IMR-90 (cell line): ENCODE data around the gene NCCRP1. TPM values are rescaled to one million over a fixed set of nuclear protein-coding genes. Genes with fewer than 3 reads are reported as not detected.

Source experiments
- ATAC-seq: fragments of 200-7000 bp; cut with Tn5 transposase; 2 replicates; pipeline ENCODE4 v1.9.1; 2020; ENCODE audit warnings: low read depth, mild to moderate bottlenecking, moderate library complexity
- BruUV-seq: library from RNA; stranded (reverse); fragments of 400-500 nt; replicated peaks from 2 replicates; lab custom pipeline; 2021; lab: Mats Ljungman, UMichigan
- CTCF ChIA-PET: fragments of 300-600 bp; formaldehyde crosslinking; extraction: SDS; loops from one replicate; lab custom pipeline; 2021; ENCODE audit warnings: antibody characterized with exemption; lab: Yijun Ruan, JAX
- POLR2A ChIA-PET: fragments of 300-600 bp; sonication (Branson Sonifier 250); formaldehyde crosslinking; loops from one replicate; lab custom pipeline; 2022; ENCODE audit warnings: antibody characterized with exemption; ENCODE audit not compliant: unreplicated experiment; lab: Charles Lee
- DNase-seq: peaks from one replicate; pipeline ENCODE4 v3.0.0; 2013
- H2AFZ ChIP-seq: replicated peaks from 2 replicates; pipeline ENCODE3; 2013; ENCODE audit warnings: low read length, mild to moderate bottlenecking; ENCODE audit not compliant: poor library complexity
- H2AK5ac ChIP-seq: 2 replicates; pipeline ENCODE4 v1.6.1; 2013; ENCODE audit warnings: low read depth, low read length, inconsistent platforms
- H2AK9ac ChIP-seq: replicated peaks from 2 replicates; pipeline ENCODE3; 2013; ENCODE audit warnings: mild to moderate bottlenecking, low read depth, low read length, moderate library complexity; ENCODE audit not compliant: poor library complexity
- H2BK120ac ChIP-seq: 2 replicates; pipeline ENCODE4 v1.6.1; 2013; ENCODE audit warnings: low read depth, low read length, inconsistent platforms
- H2BK15ac ChIP-seq: 3 replicates; pipeline ENCODE4 v1.6.1; 2013; ENCODE audit warnings: low read depth, low read length, inconsistent platforms
- H2BK20ac ChIP-seq: 2 replicates; pipeline ENCODE4 v1.6.1; 2013; ENCODE audit warnings: low read depth, mild to moderate bottlenecking, inconsistent platforms, low read length, moderate library complexity
- H2BK5ac ChIP-seq: 2 replicates; pipeline ENCODE4 v1.6.1; 2013; ENCODE audit warnings: mild to moderate bottlenecking, low read depth, low read length, inconsistent platforms; ENCODE audit not compliant: poor library complexity, severe bottlenecking
- H3K14ac ChIP-seq: replicated peaks from 2 replicates; pipeline ENCODE4 v1.6.1; 2013; ENCODE audit warnings: low read depth, low read length, inconsistent platforms
- H3K18ac ChIP-seq: 2 replicates; pipeline ENCODE4 v1.6.1; 2013; ENCODE audit warnings: low read depth, low read length, control low read depth
- H3K23ac ChIP-seq: 2 replicates; pipeline ENCODE4 v1.6.1; 2013; ENCODE audit warnings: low read depth, low read length, inconsistent platforms
- H3K27ac ChIP-seq: 2 replicates; pipeline ENCODE4 v1.5.1; 2013; ENCODE audit warnings: mild to moderate bottlenecking, control low read depth, low read length; ENCODE audit not compliant: insufficient read depth
- H3K27me3 ChIP-seq: 2 replicates; pipeline ENCODE4 v1.6.1; 2013; ENCODE audit warnings: low read length; ENCODE audit not compliant: control insufficient read depth, insufficient read depth
- H3K36me3 ChIP-seq: 2 replicates; pipeline ENCODE4 v1.6.1; 2013; ENCODE audit warnings: low read length, mixed read lengths; ENCODE audit not compliant: control insufficient read depth, insufficient read depth
- H3K4ac ChIP-seq: 2 replicates; pipeline ENCODE4 v1.6.1; 2013; ENCODE audit warnings: low read depth, low read length, inconsistent platforms
- H3K4me1 ChIP-seq: 2 replicates; pipeline ENCODE4 v1.6.1; 2013; ENCODE audit warnings: low read length, mixed read lengths; ENCODE audit not compliant: control insufficient read depth, insufficient read depth
- H3K4me2 ChIP-seq: 2 replicates; pipeline ENCODE4 v1.6.1; 2013; ENCODE audit warnings: low read depth, mild to moderate bottlenecking, control low read depth, low read length, moderate library complexity
- H3K4me3 ChIP-seq: 2 replicates; pipeline ENCODE4 v1.5.1; 2013; ENCODE audit warnings: low read depth, mild to moderate bottlenecking, control low read depth, low read length, moderate library complexity; ENCODE audit not compliant: insufficient read depth
- H3K56ac ChIP-seq: 2 replicates; pipeline ENCODE4 v1.6.1; 2013; ENCODE audit warnings: low read length, inconsistent platforms; ENCODE audit not compliant: insufficient read depth; ENCODE audit errors: extremely low read depth
- H3K79me1 ChIP-seq, 2 experiments: 2 replicates each; pipeline ENCODE4 v1.6.1; 2013; ENCODE audit warnings: low read length in 2 of 2, inconsistent platforms in 1 of 2, low read depth in 1 of 2
- H3K9ac ChIP-seq: 2 replicates; pipeline ENCODE4 v1.6.1; 2013; ENCODE audit warnings: low read depth, low read length, control low read depth
- H3K9me1 ChIP-seq: 2 replicates; pipeline ENCODE4 v1.6.1; 2013; ENCODE audit warnings: low read length, inconsistent platforms; ENCODE audit not compliant: insufficient read depth
- H3K9me3 ChIP-seq: 2 replicates; pipeline ENCODE4 v1.6.1; 2013; ENCODE audit warnings: low read length; ENCODE audit not compliant: control insufficient read depth, insufficient read depth
- H4K20me1 ChIP-seq: 2 replicates; pipeline ENCODE4 v1.6.1; 2013; ENCODE audit warnings: low read length, inconsistent platforms; ENCODE audit not compliant: insufficient read depth
- H4K5ac ChIP-seq: 2 replicates; pipeline ENCODE4 v1.6.1; 2013; ENCODE audit warnings: mild to moderate bottlenecking, low read depth, low read length, control low read depth
- H4K8ac ChIP-seq, 2 experiments: 2 replicates each; pipeline ENCODE4 v1.6.1; 2013; ENCODE audit warnings: low read depth in 2 of 2, low read length in 2 of 2, control low read depth in 1 of 2, inconsistent platforms in 1 of 2
- H4K91ac ChIP-seq: 2 replicates; pipeline ENCODE4 v1.6.1; 2013; ENCODE audit warnings: low read depth, low read length, inconsistent platforms; ENCODE audit not compliant: insufficient read depth
- BHLHE40 ChIP-seq: fragments of 150-350 bp; IDR thresholded peaks from 2 replicates; pipeline ENCODE4 v1.6.1; 2016; ENCODE audit warnings: mild to moderate bottlenecking, low read depth, low read length
- CHD1 ChIP-seq: IDR thresholded peaks from 2 replicates; pipeline ENCODE4 v1.6.1; 2012; ENCODE audit warnings: low read depth, low read length, improper control_type of control experiment
- FOS ChIP-seq: fragments of 150-350 bp; IDR thresholded peaks from 2 replicates; pipeline ENCODE4 v1.6.1; 2016; ENCODE audit warnings: low read depth, low read length
- MAFK ChIP-seq: IDR thresholded peaks from 2 replicates; pipeline ENCODE4 v1.6.1; 2012; ENCODE audit warnings: low read depth, low read length, improper control_type of control experiment
- NFE2L2 ChIP-seq: fragments of 150-350 bp; IDR thresholded peaks from 2 replicates; pipeline ENCODE4 v1.6.1; 2016; ENCODE audit warnings: low read depth, mild to moderate bottlenecking, low read length
- POLR2A ChIP-seq: IDR thresholded peaks from 2 replicates; pipeline ENCODE4 v1.6.1; 2012; ENCODE audit warnings: mild to moderate bottlenecking, low read depth, low read length
- RAD21 ChIP-seq: IDR thresholded peaks from 2 replicates; pipeline ENCODE4 v1.6.1; 2012; ENCODE audit warnings: low read length, improper control_type of control experiment
- RFX5 ChIP-seq: IDR thresholded peaks from 2 replicates; pipeline ENCODE4 v1.8.0; 2012; ENCODE audit warnings: low read depth, mild to moderate bottlenecking, low read length, moderate library complexity
- WGBS, 2 experiments: methylation state at CpG; one replicate each; pipeline versions ENCODE4 v1.1.5 to v1.1.7; 2013; ENCODE audit warnings: missing lambda C conversion rate in 2 of 2; ENCODE audit not compliant: insufficient read length in 1 of 2; ENCODE audit errors: extremely low coverage in 2 of 2; 5-methylcytosine and 5-hydroxymethylcytosine counted together
- dilution Hi-C: fragments of 300-500 bp; cut with HindIII; formaldehyde crosslinking; loops from one replicate; pipeline ENCODE4 v1.14.3; 2018; ENCODE audit warnings: low sequenced_read_pairs; ENCODE audit not compliant: unreplicated experiment
- in situ Hi-C: fragments of 300-500 bp; cut with MboI; formaldehyde crosslinking; loops from 3 replicates; pipeline ENCODE4 v1.14.3; 2019; ENCODE audit warnings: low sequenced_read_pairs, inconsistent platforms, mixed read lengths
- intact Hi-C: fragments of 100-400 bp; cut with micrococcal nuclease; formaldehyde crosslinking; loops from 2 replicates; pipeline ENCODE4 v1.10.0; 2022
- polyA plus RNA-seq, 3 experiments: library from polyadenylated mRNA; depleted of rRNA; stranded (reverse); fragments of >200 nt; gene quantifications; 2 replicates each; pipeline ENCODE4 v1.2.3, GENCODE V29; 2012; ENCODE audit warnings: low replicate concordance in 1 of 3
- total RNA-seq: library from RNA; depleted of rRNA; stranded (reverse); fragments of >200 nt; gene quantifications from 2 replicates; pipeline ENCODE4 v1.2.3, GENCODE V29; 2012
- TF ChIP-seq, protein P1 (sequence below): conservative IDR thresholded peaks from 2 replicates; pipeline ENCODE4 v1.5.1; 2012; ENCODE audit warnings: mild to moderate bottlenecking, low read depth, low read length, improper control_type of control experiment
- TF ChIP-seq, protein P2 (sequence below): fragments of 150-350 bp; IDR thresholded peaks from 2 replicates; pipeline ENCODE4 v1.6.1; 2017; ENCODE audit warnings: mild to moderate bottlenecking, antibody characterized with exemption, low read length, low read depth

The NCCRP1 gene
- total and polyA plus RNA-seq, 2 of the 4 experiments (the other 2 are of a cell fraction): not detected

DNA sequence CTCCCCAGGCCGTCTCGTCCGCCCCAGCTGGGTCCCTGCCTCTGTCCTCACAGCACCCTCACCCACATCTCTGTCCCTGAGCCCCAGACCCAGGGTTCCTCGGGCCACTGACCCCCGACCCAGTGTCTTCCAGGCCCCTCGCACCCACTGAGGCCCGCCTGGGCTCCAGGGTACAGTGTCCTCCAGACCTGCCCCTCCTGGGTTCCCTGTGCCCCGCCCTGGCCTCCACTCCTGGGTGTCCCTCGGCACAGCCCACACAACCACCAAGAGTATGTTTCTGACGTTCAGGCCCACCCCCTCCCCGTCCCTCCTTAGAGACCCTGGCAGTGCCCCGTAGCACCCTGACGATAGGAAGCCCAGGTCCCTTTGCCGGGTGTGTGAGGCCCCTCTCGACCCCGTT lies 22.6 kb upstream of the NCCRP1 start:
- in situ Hi-C loops (no loop called here), intact Hi-C loops (no loop called here), dilution Hi-C loops (no loop called here)
- Histone ChIP-seq H3K9me1 (no peaks in the 10 kb centered on the region), H2BK120ac (no peak overlapping the region), H3K56ac (no peak overlapping the region), H3K4me2 (no peak overlapping the region), H3K4me3 (no peak overlapping the region), H3K36me3 (peaks cover 62% of the 10 kb centered on the region), H3K9me3 (no peaks in the 10 kb centered on the region), H3K23ac (no peak overlapping the region), H3K27me3 (no peaks in the 10 kb centered on the region), H4K20me1 (no peaks in the 10 kb centered on the region), H3K4me1 (no peaks in the 10 kb centered on the region), H4K91ac (no peak overlapping the region), H2AK5ac (no peak overlapping the region), H3K9ac (no peak overlapping the region), H2BK20ac (no peak overlapping the region), H4K5ac (no peak overlapping the region), H2BK5ac (no peak overlapping the region), H2BK15ac (no peak overlapping the region), H2AK9ac (no peak overlapping the region), H2AFZ (no peak overlapping the region), H3K14ac (no peak overlapping the region), H3K79me1 (no peaks in the 10 kb centered on the region), H4K8ac (no peak overlapping the region), H3K18ac (no peak overlapping the region), H3K4ac (no peak overlapping the region), H3K27ac (no peak overlapping the region)
- TF ChIP-seq, protein P1, sequence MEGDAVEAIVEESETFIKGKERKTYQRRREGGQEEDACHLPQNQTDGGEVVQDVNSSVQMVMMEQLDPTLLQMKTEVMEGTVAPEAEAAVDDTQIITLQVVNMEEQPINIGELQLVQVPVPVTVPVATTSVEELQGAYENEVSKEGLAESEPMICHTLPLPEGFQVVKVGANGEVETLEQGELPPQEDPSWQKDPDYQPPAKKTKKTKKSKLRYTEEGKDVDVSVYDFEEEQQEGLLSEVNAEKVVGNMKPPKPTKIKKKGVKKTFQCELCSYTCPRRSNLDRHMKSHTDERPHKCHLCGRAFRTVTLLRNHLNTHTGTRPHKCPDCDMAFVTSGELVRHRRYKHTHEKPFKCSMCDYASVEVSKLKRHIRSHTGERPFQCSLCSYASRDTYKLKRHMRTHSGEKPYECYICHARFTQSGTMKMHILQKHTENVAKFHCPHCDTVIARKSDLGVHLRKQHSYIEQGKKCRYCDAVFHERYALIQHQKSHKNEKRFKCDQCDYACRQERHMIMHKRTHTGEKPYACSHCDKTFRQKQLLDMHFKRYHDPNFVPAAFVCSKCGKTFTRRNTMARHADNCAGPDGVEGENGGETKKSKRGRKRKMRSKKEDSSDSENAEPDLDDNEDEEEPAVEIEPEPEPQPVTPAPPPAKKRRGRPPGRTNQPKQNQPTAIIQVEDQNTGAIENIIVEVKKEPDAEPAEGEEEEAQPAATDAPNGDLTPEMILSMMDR: no peak
- TF ChIP-seq, protein P2, sequence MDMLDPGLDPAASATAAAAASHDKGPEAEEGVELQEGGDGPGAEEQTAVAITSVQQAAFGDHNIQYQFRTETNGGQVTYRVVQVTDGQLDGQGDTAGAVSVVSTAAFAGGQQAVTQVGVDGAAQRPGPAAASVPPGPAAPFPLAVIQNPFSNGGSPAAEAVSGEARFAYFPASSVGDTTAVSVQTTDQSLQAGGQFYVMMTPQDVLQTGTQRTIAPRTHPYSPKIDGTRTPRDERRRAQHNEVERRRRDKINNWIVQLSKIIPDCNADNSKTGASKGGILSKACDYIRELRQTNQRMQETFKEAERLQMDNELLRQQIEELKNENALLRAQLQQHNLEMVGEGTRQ: no peak
- TF ChIP-seq NFE2L2: no peak
- TF ChIP-seq FOS: no peak
- TF ChIP-seq RFX5: no peak
- TF ChIP-seq MAFK: no peak
- TF ChIP-seq POLR2A: no peak
- no peak for TF ChIP-seq CHD1
- no peak for TF ChIP-seq RAD21
- no peak for TF ChIP-seq BHLHE40
- CTCF ChIA-PET: interaction anchor here (0.6 kb wide), 1 partner anchor 66 kb away, joined by 3 read pairs; no protein-coding TSS in a partner anchor
- DNase-seq: no peak
- 85% methylated on average over 14 of the region's 16 CpGs; no CpG with 5 or more reads in 1 of the 2 experiments for WGBS, 2 experiments
- no peak for ATAC-seq
- no TSS peak for BruUV-seq
- POLR2A ChIA-PET: no interaction called here
